CD4-positive, alpha-beta T cell treated with Interleukin-12 subunit alpha and Interleukin-12 subunit beta, for 1 hour (primary cell): ENCODE measurements around the gene SLC44A5.

Experiments used
- DNase-seq: peaks from one replicate; pipeline ENCODE4 v3.0.0-alpha.2; 2020

Gene SLC44A5

DNA sequence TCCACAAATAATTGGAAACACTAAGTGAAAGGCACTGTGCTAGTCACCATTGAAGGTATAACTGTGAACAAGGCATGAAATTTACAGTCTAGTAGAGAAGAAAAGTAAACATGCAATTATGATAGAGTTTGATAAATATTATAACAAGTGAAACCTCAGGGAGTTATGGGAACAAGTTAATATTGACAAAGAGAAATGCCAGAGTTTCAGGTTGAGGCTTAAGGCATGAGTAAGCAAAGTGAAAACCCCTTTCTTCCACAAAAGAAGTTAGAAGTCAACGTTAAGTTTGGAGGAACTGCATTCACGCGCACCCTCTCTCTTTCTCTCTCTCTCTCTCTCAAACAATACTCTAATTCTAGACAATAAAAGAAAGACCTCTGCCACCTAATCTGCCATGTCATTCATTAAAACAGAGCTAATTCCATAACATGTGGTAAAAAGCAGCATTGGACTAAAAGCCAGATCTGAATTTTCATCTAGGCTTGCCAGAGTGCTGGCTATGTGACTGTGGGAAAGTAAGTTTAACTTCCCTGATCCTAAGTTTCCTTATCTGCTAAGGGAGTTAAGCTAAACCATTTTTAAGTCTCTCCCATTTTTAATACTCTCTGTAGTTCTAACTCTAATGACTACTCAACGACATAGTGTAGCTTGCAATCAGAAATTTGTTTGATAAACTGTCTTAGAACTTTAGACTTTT is 22.0 kb downstream of the SLC44A5 start:
- DNase-seq, result no peak

- DNase-seq, result no peak
Measured at GRCh38 chr1:75587692-75588091, 23.2 kb downstream of the SLC44A5 start.

- no peak for DNase-seq
Measured at GRCh38 chr1:75583282-75583681, 27.6 kb downstream of the SLC44A5 start.

- DNase-seq, result no peak
Measured at GRCh38 chr1:75582725-75583261, 28.1 kb downstream of the SLC44A5 start.

- DNase-seq, result no peak
Measured at GRCh38 chr1:75579046-75579445, 31.9 kb downstream of the SLC44A5 start.

GRCh38 chr1:75575837-75576236 is 35.1 kb downstream of the SLC44A5 start:
- no peak for DNase-seq

- no peak for DNase-seq
Measured at GRCh38 chr1:75567191-75567590, 43.7 kb downstream of the SLC44A5 start.

GRCh38 chr1:75559800-75560199 is 51.1 kb downstream of the SLC44A5 start:
- DNase-seq, result no peak

DNA sequence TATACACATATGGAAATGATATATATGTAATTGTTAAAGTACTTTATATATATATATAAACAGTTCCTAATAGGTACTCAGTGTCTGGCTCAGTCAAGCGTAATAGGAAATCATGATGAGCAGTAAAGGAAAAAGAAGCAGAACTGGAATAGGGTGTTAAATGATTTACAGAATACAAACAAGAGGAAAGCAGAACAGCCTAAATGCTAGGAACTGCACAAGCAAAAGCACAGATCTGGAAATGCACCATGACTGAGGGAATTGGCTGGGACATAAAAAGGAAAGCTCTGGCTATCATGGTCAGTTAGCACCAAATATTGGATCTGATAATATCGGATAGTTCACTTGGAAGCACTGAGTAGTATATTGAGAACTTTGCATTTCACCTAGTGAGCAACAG is 51.8 kb downstream of the SLC44A5 start:
- no peak for DNase-seq

DNA sequence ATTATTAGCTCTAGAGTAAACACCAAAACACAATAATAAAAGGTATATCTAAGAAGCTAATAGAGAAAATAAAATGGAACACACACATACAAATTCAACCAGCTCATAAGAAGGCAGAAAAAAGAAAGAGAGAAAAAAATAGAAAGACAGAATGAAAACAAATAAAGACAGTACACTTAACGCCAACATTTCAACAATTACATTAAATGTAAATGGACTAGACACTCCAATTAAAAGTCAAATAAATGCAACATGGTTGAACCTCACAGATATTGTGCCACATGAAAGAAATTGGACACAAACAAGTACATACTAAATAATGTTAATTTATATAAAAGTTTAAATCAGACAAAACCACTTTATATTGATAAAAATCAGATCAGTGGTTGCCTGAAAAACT is 56.0 kb downstream of the SLC44A5 start:
- DNase-seq, result no peak

- DNase-seq, result no peak
Measured at GRCh38 chr1:75554181-75554580, 56.7 kb downstream of the SLC44A5 start.

DNA sequence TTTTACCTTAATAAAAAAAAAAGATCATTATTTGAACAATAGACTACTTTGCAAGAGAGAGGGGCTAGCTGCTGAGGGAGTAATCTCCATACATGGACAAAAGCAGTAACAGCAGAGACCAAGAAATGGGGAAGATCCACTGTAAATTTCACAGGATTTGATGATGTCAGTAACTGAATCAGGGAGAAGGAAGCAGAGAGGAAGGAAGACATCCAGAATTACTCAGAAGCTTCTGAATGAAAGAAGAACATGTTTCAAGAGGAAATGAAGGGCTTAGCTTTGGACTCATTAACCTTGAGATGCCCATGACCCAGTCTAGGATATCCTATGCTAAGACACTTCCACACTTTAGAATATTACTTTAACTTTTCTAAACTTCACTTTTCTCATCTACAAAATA is 60.4 kb downstream of the SLC44A5 start:
- DNase-seq, result no peak

- DNase-seq, result no peak
Measured at GRCh38 chr1:75548721-75549480, 62.0 kb downstream of the SLC44A5 start.

DNA sequence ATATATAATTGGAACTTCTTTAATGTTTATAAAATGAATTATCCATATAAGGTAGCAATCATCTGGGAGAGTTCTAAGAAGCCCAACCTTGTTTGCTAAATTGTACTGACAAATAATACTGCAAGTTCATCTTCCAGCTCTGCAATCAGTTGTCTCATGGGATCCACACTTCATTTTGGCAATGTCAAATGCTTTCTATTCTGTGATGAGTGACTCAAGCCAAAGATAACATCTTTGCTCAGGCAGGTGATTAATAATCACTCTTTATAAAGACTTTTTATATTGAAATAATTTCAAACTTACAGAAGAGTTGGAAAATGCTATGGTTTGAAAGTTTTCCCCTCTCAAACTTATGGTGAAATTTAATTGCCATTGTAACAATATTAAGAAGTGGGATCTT is 67.2 kb downstream of the SLC44A5 start:
- no peak for DNase-seq

GRCh38 chr1:75542818-75543570 is 67.9 kb downstream of the SLC44A5 start:
- no peak for DNase-seq

DNA sequence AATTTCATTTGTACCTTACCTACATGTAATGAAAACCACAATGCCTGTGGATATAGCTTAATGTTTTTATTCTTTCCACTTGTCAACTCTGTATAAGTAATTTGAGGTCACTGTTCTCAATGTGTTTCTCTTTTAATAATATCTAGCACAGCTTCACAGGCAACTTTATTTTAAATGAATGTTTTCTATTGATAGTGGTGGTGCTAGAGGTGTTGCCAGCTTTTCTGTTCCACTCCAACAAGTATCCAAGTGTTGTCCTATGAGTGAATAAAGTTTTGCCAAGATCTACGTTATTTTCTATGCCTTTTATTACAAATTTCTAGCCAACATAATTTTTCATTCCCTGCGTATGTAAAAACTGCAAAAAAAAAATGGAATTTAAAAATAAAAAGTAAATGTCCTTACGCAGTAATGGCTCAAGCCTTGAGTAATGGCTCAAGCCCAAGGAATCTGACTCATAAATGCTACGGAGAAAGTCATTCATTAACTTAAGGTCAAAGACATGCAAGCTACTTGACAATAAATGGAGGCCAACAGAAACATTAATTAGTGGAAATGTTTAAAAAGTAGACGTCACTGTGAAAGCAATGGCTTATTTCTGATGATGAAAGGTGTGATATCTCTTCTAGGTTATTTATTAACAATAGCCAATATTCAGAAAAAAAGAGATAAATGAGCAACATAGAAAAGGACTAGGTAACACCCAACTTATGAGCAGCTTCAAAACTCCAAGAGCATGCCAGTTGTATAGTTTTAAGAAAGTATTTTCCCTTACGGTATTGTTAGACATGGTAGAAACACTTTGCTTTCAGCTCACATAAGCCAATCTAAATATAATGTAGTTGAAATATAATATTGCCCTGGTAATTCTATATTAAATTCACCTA is 71.4 kb downstream of the SLC44A5 start:
- no peak for DNase-seq

GRCh38 chr1:75533085-75533484 is 77.8 kb downstream of the SLC44A5 start:
- DNase-seq, result no peak

DNA sequence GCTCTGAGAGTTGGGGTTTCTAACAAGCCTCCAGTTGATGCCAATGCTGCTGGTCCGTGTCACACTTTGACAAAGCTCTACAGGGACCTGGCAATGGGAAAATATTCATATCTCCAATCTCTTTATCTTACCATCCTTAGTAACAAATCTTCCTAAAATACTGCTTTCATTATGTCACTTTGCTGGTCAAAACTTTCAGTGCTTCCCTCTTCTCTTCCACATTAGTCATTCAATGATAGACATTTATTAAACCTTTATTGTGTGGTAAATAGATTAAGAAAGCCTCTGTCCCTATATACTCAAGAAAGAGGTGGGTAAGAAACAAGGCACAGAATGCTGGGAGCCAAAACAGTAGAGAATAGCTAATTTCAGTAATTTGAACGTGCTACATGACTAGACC is 79.3 kb downstream of the SLC44A5 start:
- DNase-seq, result no peak

DNA sequence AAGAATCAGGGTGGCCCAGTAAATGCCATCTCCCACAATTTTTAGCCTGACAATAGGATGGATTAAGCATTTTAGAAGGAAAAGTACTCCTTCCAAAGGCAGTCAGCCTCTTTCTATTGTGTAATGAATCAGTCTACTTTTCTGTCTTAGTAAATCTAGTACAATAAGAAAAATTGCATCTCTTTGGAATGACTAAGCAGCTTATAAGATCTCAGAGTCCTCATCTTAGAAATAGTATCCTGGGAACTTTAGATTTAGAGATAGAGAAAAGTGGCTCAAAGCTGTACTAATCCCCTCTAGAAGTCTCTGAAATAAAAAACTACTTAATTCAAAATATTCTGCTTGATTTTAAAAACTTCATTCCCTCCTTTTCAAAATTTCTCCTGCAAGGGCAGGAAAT is 81.4 kb downstream of the SLC44A5 start:
- no peak for DNase-seq

DNA sequence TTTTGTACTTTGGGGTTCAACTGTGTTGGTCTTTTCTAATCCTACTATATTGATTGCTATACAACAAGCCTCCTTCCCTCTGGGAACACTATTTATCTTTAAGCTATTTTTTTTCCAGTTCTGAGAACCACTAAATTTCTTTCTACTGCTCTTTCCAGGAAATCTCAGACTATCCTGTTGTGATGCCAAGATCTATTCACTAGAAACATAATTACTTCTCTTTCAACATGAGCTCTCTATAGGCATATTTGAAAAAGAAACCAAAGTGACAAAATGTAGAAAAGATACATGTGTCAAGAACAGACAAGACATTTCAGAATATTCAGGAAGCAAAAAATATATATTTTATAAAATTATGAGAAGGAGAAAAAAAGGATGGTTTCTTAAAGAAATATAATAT is 82.9 kb downstream of the SLC44A5 start:
- no peak for DNase-seq

DNA sequence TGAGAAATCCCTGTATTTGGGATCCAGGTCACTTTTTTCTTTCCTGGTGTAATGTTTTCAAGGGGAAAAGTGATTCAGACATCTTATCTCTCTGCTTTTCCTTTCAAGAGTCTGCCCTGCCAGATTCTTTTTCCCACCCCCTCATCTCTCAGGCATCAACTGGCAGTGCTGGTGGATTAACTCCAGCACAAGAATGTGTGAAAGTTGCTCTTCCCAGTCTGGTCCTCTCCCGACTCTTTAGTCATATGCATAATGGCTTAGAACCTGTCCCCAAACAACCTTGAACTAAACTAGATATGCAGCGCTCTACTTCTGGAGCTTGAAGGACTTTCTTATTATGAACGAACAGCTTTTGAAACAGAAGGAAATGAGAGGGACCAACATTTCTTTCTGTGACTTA is 88.5 kb downstream of the SLC44A5 start:
- no peak for DNase-seq

- no peak for DNase-seq
Measured at GRCh38 chr1:75521658-75522057, 89.3 kb downstream of the SLC44A5 start.
